ENCODE measurements around the gene LCE3B. TPM values are rescaled to one million over a fixed set of nuclear protein-coding genes. Genes with fewer than 3 reads are reported as not detected.

LCE3B gene
- total and polyA plus RNA-seq, 2 donors (not counting 1 experiment from before 2014, with no cell fraction given): not detected

DNA sequence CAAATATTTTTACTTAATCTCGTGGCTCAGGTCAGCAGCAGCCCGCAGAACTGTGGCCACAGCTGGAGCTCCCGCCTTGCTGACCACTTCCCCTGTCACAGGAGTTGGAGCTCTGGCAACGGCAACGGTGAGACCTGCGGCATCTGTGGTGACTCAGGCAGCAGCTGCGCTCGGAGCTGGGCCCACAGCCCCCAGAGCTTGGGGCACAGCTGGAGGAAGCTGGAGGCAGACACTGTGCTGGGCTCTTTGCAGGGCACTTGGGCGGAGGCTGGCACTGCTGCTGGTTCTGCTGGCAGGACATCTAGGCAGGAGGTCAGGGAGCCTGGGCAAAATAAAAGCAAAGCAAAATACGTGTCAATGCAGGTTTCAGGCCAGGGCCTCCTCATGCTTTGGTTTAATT, 9.2 kb downstream of the LCE3B start, which contains the start of gene LCE3A:
TSS of gene LCE3A (minus strand) at position 301 of the 400 bp plus-strand sequence. CDS start at position 301, 0 bp downstream.
- ATAC-seq (ENCODE audit: low read depth) (no peak), DNase-seq (no peak)
- Mint-ChIP-seq H3K9me3 (ENCODE audit: insufficient read depth) (peaks cover 12% of the 10 kb centered on the region), H3K27me3 (peaks cover 36% of the 10 kb centered on the region), H3K4me3 (no peak within 1 kb of the TSS), H3K4me1 (no peaks in the 10 kb centered on the region), H3K27ac (no peak within 1 kb of the TSS)
- peaks cover 0 to 14% (median 12%) of the 10 kb centered on the region in 3 donors for H3K9me3 ChIP-seq (ENCODE audit: control extremely low read depth in 1 of 3, control insufficient read depth in 2 of 3, insufficient read depth in 1 of 3, low read length in 2 of 3)
- 20% methylated on average over 9 of the region's 10 CpGs for whole genome bisulfite sequencing (ENCODE audit: insufficient coverage)
- H3K9ac ChIP-seq (ENCODE audit: low read length): no peak within 1 kb of the TSS
- no peaks in the 10 kb centered on the region for H3K79me2 ChIP-seq (ENCODE audit: control insufficient read depth, insufficient read depth, low read length)
- H2AFZ ChIP-seq (ENCODE audit: insufficient read depth, low read depth, low read length, poor library complexity, severe bottlenecking): no peak within 1 kb of the TSS
- POLR2A ChIA-PET: no interaction called here
- CTCF ChIA-PET: no interaction called here
- no peaks in the 10 kb centered on the region for H3K36me3 ChIP-seq (replicated peaks in 1 of 2; ENCODE audit: control extremely low read depth in 1 of 2, control insufficient read depth in 1 of 2, extremely low read depth in 1 of 2, insufficient read depth in 2 of 2, low read length in 1 of 2)
- intact Hi-C loops (cut with micrococcal nuclease): no loop called here
- H3K27ac ChIP-seq (ENCODE audit: low read length in 2 of 2): no peak within 1 kb of the TSS
- H4K20me1 ChIP-seq (ENCODE audit: control insufficient read depth, insufficient read depth, low read length, poor library complexity, severe bottlenecking): no peaks in the 10 kb centered on the region
- H3K27me3 ChIP-seq (replicated peaks in 1 of 4; ENCODE audit: control extremely low read depth in 1 of 4, control insufficient read depth in 3 of 4, insufficient read depth in 4 of 4, low read length in 3 of 4): peaks cover 0 to 12% (median 0%) of the 10 kb centered on the region in 4 experiments
- no peak within 1 kb of the TSS for H3K4me3 ChIP-seq (ENCODE audit: control extremely low read depth in 1 of 5, extremely low read depth in 1 of 5, insufficient read depth in 1 of 5, low read depth in 2 of 5, low read length in 4 of 5)
- H3K4me1 ChIP-seq (ENCODE audit: control insufficient read depth in 2 of 2, insufficient read depth in 2 of 2, low read length in 2 of 2): no peaks in the 10 kb centered on the region
- TF ChIP-seq EZH2 (IDR thresholded peaks at IDR 0.05; ENCODE audit: borderline replicate concordance, insufficient read depth, low read depth, low read length, poor library complexity, severe bottlenecking): no peak
- TF ChIP-seq, protein P1, sequence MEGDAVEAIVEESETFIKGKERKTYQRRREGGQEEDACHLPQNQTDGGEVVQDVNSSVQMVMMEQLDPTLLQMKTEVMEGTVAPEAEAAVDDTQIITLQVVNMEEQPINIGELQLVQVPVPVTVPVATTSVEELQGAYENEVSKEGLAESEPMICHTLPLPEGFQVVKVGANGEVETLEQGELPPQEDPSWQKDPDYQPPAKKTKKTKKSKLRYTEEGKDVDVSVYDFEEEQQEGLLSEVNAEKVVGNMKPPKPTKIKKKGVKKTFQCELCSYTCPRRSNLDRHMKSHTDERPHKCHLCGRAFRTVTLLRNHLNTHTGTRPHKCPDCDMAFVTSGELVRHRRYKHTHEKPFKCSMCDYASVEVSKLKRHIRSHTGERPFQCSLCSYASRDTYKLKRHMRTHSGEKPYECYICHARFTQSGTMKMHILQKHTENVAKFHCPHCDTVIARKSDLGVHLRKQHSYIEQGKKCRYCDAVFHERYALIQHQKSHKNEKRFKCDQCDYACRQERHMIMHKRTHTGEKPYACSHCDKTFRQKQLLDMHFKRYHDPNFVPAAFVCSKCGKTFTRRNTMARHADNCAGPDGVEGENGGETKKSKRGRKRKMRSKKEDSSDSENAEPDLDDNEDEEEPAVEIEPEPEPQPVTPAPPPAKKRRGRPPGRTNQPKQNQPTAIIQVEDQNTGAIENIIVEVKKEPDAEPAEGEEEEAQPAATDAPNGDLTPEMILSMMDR (IDR thresholded peaks at IDR 0.05): no peak
- no peak within 1 kb of the TSS for H3K4me2 ChIP-seq (replicated peaks; ENCODE audit: low read depth, low read length, poor library complexity, severe bottlenecking)

DNA sequence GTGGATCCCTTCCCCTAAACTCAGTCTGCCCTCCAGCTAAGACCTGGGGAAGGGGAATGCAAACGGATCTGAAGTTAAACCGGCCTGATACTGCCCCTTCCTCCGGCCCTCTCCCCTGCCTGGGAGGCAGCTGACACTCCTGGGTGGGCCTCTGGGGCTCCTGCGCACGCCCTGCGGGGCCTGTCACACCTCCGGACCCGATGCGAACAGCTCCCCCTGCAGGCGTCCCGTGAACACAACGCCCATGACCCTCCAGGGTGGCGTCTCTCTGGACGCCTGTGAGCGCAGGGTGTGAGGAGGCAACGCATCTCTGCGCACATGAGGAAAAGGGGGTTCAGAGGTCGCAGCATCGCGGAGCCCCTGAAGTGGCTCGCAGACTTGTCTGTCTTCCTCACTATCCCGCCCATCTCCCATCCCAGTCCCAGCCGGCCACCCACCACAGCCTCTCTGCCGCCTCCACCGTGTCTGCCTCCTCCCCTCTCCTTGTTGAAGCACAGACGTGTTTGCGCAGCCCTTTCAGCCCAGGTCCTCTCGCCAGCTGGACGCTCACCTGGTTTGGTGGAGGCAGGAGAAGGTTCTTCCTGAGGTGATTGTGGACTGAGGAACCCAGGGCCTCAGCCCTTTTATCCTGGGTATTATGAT, 9.7 kb downstream of the LCE3B start:
- Histone ChIP-seq H3K27me3 (replicated peaks in 1 of 4; ENCODE audit: control extremely low read depth in 1 of 4, control insufficient read depth in 3 of 4, insufficient read depth in 4 of 4, low read length in 3 of 4) (peaks cover 0 to 12% (median 0%) of the 10 kb centered on the region in 4 experiments), H3K4me2 (replicated peaks; ENCODE audit: low read depth, low read length, poor library complexity, severe bottlenecking) (no peak overlapping the region), H4K20me1 (ENCODE audit: control insufficient read depth, insufficient read depth, low read length, poor library complexity, severe bottlenecking) (no peaks in the 10 kb centered on the region), H3K4me1 (ENCODE audit: control insufficient read depth in 2 of 2, insufficient read depth in 2 of 2, low read length in 2 of 2) (no peaks in the 10 kb centered on the region), H2AFZ (ENCODE audit: insufficient read depth, low read depth, low read length, poor library complexity, severe bottlenecking) (no peak overlapping the region), H3K9me3 (ENCODE audit: control extremely low read depth in 1 of 3, control insufficient read depth in 2 of 3, insufficient read depth in 1 of 3, low read length in 2 of 3) (peaks cover 0 to 12% (median 9%) of the 10 kb centered on the region in 3 donors), H3K36me3 (replicated peaks in 1 of 2; ENCODE audit: control extremely low read depth in 1 of 2, control insufficient read depth in 1 of 2, extremely low read depth in 1 of 2, insufficient read depth in 2 of 2, low read length in 1 of 2) (no peaks in the 10 kb centered on the region), H3K27ac (ENCODE audit: low read length in 2 of 2) (no peak overlapping the region), H3K79me2 (ENCODE audit: control insufficient read depth, insufficient read depth, low read length) (no peaks in the 10 kb centered on the region), H3K9ac (ENCODE audit: low read length) (no peak overlapping the region), H3K4me3 (ENCODE audit: control extremely low read depth in 1 of 5, extremely low read depth in 1 of 5, insufficient read depth in 1 of 5, low read depth in 2 of 5, low read length in 4 of 5) (no peak overlapping the region)
- Mint-ChIP-seq H3K27ac (no peak overlapping the region), H3K27me3 (peaks cover 41% of the 10 kb centered on the region), H3K4me3 (no peak overlapping the region), H3K4me1 (no peaks in the 10 kb centered on the region), H3K9me3 (ENCODE audit: insufficient read depth) (peaks cover 10% of the 10 kb centered on the region)
- POLR2A ChIA-PET: no interaction called here
- TF ChIP-seq, protein P1 (IDR thresholded peaks at IDR 0.05): no peak
- TF ChIP-seq EZH2 (IDR thresholded peaks at IDR 0.05; ENCODE audit: borderline replicate concordance, insufficient read depth, low read depth, low read length, poor library complexity, severe bottlenecking): no peak
- intact Hi-C loops (cut with micrococcal nuclease): no loop called here
- CTCF ChIA-PET: no interaction called here
- 24% methylated on average over 20 of the region's 29 CpGs for WGBS (ENCODE audit: insufficient coverage)
- no peak for DNase-seq
- ATAC-seq (ENCODE audit: low read depth): no peak

All from B cell (primary cell).